ENCODE data around the gene CSTF2. TPM values are rescaled to one million over a fixed set of nuclear protein-coding genes. Genes with fewer than 3 reads are reported as not detected.
"Not testable (repeated sequence)": the region's sequence is repeated elsewhere in the genome, so short reads cannot be mapped to it uniquely, and the experiment has no call there.

The CSTF2 gene, protein sequence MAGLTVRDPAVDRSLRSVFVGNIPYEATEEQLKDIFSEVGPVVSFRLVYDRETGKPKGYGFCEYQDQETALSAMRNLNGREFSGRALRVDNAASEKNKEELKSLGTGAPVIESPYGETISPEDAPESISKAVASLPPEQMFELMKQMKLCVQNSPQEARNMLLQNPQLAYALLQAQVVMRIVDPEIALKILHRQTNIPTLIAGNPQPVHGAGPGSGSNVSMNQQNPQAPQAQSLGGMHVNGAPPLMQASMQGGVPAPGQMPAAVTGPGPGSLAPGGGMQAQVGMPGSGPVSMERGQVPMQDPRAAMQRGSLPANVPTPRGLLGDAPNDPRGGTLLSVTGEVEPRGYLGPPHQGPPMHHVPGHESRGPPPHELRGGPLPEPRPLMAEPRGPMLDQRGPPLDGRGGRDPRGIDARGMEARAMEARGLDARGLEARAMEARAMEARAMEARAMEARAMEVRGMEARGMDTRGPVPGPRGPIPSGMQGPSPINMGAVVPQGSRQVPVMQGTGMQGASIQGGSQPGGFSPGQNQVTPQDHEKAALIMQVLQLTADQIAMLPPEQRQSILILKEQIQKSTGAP
- 6.1 TPM for total RNA-seq
- long read RNA-seq, transcript CSTF2-201 (14 exons, 1,958 nt), result major isoform, 8 of 10 reads
- long read RNA-seq, partial matches to known transcripts, result 1 of 10 reads
- long read RNA-seq, other reads (novel, unspliced or antisense), result 1 of 10 reads

DNA sequence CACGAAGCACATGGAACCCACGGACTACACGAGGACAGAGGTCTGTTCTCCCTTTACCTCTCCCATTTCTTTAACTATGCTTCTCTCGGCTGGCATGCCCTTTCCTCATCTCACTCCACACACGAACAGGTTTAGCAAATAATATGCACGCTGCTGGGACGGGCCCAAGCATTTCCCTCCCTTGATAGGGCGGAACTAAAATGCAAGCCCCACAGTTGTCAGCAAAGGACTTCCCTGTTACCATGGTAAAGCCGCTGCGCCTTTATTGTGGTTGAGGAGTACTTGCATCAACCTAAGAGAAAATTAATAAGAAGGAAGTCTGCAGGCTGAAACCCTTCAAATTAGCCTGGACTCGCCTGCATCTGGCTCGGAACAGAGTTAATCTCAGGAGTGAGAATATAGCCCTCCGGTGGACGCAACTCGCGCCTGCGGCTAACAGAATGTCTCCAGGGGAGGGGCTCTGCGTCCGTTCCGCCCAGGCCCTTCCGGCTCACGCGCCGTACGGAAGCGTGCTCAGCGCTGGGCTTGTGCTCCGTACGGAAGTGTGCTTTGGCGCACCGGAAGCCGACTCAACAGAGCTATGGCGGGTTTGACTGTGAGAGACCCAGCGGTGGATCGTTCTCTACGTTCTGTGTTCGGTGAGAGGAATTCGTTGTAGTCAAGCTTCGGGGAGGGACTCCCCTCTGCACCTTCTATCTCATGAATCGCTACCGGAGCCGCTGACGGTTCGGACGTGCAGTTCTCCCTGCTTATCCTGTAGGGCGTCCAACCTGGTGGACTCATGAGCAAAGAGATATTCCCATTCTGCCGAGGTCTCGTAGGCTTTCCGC is at the start of gene CSTF2:
TSS of gene CSTF2 (plus strand) at position 555 of the 830 bp plus-strand sequence. CDS start at position 581, 26 bp downstream.
- ATAC-seq (ENCODE audit: poor library complexity) (peak; percentile 100), DNase-seq (peak; percentile 89)
- intact Hi-C loops (cut with DNase I), result no loop called here

DNA sequence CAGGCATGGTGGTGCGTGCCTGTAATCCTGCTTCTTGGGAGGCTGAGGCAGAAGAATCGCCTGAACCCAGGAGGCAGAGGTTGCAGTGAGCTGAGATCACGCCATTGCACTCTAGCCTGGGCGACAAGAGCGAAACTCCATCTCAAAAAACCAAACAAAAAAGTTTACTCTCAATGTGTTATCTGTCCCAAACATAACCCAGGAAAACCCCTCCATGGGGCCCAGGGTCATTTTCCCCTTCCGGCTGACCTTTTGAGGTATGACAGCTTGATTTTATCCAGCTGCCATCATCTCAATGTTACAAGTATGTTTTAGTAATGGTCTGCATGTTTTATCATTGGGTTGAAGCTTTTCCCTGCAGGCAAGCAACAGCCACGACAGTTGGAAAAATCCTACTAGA is 23.8 kb upstream of the CSTF2 start:
- DNase-seq; intact Hi-C loops (cut with DNase I); ATAC-seq (ENCODE audit: poor library complexity): not testable (repeated sequence)

DNA sequence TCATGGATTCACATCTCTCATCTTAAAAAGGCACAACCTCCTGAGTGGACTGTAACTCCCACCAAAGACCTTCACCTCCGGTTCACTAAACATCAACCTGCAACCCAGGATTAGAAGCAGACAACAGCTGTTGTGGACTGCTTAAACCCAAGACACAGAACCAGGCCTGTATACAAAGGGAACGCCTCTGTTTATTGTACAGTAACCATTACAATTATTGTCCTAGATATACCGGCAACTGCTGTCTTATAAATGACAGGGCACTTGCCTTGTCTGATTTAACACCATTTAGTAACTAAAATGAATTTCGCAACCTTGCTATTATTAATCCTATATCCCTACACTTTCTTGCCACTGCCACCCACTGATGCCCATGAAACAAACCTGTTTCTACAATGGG is 22.8 kb upstream of the CSTF2 start:
- DNase-seq (no peak), ATAC-seq (ENCODE audit: poor library complexity) (no peak)
- intact Hi-C loops (cut with DNase I), result no loop called here

DNA sequence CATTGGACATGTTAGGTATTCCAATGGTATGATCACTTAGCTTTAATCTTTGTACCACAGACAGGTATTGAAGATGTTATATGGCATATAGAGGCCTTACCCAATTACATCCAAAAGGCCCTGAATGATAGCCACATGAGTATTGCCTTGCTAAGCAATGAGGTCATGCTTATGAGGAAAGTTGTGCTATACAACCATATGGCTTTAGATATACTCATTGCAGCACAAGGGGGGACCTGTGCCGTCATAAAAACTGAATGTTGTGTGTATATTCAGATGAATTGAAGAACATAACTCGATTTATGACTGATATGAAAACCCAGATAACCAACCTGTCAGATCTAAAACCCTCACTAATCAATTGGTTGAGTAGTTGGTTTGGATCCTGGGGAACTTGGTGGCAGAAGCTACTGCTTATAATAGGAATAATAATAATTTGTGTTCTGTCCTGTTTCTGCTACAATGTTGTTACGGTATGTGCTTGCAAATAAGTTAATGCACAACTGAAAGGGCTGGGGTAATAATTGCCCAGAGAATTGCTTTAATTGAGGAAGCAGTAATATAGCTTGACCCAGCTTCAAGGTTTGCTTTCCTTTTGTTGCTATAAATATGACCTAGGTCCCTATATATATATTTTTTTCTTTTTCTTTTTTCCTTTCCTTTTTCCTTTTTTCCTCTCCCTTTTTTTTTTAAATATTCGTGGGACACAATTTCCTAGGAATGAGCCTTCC is 21.5 kb upstream of the CSTF2 start:
- ATAC-seq (ENCODE audit: poor library complexity) (no peak), DNase-seq (no peak)
- intact Hi-C loops (cut with DNase I), result no loop called here

DNA sequence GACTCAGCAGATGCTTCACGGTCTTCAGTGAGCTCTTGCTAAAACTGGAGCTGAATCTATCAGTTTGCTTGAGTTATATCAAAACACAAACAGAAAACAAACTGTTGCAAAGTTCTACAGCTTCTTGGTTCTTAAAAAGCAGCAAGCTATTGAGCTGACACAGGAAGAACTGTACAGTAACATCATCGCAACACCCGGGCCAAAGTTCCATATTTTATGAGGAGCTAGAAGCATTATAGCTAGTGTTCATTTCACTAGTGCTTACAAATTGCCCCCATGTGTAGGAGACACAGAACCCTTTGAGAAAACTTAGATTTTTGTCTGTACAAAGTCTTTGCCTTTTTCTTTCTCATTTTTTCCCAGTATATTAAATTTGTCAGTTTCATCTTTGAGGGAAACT is 17.3 kb upstream of the CSTF2 start:
- intact Hi-C loops (cut with DNase I), result no loop called here
- no peak for ATAC-seq (ENCODE audit: poor library complexity)
- no peak for DNase-seq

DNA sequence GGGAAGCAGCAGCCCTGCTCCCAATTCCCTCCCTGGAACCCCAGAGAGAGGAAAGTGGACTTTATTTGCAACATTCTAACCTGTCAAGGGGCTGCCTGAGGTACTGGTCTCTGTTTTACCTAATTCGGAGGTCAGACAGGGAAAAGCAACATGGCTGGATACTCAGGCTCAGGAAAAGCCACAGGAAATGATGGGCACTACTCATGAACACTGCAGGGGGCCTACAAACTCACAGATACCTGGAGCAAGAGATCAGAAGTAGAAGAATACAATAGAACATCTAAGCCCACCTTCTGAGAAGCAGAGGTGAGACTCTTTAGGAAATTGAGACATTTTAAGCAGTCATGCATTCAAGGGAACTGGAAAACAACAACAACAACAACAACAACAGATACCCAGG is 15.4 kb upstream of the CSTF2 start:
- DNase-seq (no peak), ATAC-seq (ENCODE audit: poor library complexity) (no peak)
- intact Hi-C loops (cut with DNase I), result no loop called here

DNA sequence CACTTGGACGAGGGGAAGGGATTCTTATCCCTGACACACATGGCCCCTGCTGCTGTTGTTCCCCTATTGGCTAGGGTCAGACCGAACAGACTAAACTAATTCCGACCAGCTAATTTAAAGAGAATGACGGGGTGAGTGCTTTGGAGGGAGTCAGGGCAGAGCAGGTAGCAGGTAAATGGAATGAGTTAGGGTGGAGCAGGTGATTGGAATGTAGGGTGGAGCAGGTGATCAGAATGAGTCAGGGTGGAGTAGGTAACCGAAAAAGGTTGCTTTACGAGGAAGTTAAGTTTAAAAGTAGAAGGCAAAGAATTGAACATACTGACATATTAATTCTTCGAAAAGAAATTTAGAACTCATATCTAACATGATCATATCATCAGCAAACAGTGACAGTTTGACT is 11.9 kb upstream of the CSTF2 start:
- ATAC-seq (ENCODE audit: poor library complexity); DNase-seq; intact Hi-C loops (cut with DNase I): not testable (repeated sequence)

DNA sequence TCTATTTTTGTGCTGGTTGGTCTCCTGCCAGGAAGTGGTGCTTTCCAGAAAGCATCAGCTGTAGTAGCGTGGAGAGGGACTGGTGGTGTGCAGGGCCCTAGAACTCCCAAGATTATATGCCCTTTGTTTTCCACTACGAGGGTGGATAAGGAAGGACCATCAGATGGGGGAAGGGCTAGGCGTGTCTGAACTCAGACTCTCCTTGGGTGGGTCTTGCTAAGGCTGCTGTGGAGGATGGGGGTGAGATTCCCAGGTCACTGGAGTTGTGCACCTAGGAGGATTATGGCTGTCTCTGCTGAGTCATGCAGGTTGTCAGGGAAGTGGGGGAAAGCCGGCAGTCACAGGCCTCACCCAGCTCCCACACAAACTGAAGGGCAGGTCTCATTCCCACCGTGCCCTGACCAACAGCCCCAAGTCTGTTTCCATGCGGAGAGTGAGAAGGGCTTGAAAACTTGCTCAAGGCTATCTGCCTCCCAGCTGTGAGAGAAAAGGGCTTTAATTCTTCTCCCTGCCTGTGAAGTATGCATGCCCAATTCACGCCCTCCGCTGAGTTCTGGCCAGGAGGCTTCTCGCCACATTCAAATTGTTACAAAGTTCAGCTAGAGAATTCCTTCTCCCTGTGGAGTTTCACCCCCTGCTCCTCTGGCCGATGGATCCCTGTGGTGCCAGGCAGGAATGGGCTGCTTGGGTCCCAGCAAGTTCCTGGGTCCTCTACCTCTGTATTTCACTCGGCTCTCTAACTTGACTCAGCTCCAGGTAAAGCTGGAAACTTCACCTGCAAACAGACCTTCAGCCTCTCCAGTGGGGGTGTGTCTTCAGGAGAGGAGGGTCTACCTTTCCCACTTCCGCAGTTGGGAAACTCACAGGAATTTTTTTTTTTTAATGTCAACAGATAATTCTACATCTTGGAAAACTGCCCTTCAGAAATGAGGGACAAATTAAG is 7.7 kb upstream of the CSTF2 start:
- ATAC-seq (ENCODE audit: poor library complexity) (no peak), DNase-seq (no peak)
- intact Hi-C loops (cut with DNase I), result no loop called here

DNA sequence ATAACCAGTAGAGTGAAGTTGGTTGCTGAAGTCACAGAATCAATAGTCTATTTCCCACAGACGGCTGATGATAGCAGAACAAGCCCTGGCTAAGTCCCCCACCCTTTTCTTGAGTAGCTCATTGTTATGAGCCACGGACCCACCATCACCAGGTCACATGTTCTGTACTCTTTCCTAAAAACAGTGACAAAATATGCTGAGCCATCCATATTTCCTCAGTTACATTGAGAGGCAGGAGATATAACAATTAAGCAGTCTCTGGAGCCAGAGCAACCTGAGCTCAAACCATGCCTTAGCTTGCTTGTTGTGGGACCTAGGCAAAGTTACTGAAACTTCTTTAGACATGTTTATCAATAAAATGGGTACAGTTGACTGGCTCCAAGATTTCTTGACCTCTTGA is 2.9 kb upstream of the CSTF2 start:
- DNase-seq (no peak), ATAC-seq (ENCODE audit: poor library complexity) (no peak)
- intact Hi-C loops (cut with DNase I), result no loop called here

DNA sequence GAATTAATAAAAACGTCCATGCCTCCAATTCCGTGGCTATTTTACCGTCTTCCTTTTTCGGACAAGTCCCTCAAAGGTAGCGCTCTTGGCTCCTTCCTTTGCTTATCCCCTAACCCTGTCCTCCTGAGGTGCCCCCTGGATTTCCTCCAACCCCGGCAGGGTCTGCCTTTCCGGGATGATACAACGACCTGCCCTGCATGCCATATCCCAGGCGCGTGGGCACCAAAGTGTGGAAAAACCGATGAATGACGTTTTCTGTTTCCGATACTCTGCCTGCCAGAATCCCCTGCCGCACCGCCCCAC is 706 bp upstream of the CSTF2 start:
- DNase-seq, result peak; percentile 36
- ATAC-seq (ENCODE audit: poor library complexity), result no peak
- intact Hi-C loops (cut with DNase I), result no loop called here

DNA sequence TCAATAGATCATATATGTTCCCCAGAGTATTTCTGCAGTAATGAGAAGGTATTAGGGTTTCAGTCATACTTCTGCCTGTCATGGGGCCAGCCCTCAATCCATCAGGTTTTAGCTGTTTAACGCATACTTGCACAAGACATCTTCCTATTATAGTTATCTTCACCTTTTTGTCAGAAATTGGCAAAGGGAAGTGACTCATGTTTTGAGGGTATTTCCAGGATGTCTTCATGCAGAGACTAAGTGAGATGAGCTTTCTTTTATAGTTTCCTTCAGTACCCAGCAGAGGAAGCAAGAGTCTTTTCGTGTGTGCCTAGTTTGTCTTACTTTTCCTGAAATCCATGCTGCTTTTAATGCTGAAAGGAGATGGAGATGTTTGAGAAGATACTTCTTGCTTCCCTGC is 9.5 kb downstream of the CSTF2 start:
- DNase-seq (no peak), ATAC-seq (ENCODE audit: poor library complexity) (no peak)
- intact Hi-C loops (cut with DNase I), result no loop called here

DNA sequence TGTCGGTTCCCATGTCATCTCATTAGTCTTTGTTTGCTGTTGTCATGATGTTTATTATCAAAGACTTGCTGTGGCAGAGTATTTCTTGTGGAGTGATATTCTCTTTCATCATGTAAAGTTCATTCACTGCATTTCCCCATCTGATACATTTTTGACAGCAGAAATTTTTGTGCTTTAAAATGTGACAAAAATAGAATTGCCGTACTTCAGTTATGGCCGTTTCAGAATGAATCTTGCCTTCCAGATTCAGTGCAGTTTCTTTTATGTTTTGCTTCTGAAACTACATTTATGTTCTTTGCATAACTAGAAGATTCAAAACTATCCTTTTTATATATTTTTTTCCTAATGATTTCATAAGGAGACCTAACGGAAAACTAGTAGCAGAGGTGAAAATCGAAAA is 10.0 kb downstream of the CSTF2 start:
- no peak for DNase-seq
- intact Hi-C loops (cut with DNase I), result no loop called here
- no peak for ATAC-seq (ENCODE audit: poor library complexity)

DNA sequence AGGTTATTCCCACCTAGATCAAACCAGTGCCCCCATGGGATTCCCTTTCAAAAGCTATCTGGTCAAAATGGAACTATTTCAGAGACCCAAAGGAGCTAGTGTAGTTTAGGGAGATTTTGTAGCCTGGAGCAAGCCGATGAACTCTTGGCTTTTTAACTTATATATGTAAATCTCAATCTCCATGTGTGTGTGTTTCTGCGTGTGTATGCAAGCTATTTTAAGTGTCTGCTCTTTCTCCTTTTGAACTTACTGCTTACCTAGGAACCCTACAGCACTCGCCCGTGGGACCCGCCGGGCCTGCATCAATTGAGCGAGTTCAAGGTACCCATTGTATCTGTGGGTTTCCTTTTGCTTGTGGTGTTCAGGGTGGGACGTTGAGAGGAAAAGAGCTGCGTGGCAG is 10.4 kb downstream of the CSTF2 start:
- no peak for DNase-seq
- intact Hi-C loops (cut with DNase I), result no loop called here
- ATAC-seq (ENCODE audit: poor library complexity), result no peak

DNA sequence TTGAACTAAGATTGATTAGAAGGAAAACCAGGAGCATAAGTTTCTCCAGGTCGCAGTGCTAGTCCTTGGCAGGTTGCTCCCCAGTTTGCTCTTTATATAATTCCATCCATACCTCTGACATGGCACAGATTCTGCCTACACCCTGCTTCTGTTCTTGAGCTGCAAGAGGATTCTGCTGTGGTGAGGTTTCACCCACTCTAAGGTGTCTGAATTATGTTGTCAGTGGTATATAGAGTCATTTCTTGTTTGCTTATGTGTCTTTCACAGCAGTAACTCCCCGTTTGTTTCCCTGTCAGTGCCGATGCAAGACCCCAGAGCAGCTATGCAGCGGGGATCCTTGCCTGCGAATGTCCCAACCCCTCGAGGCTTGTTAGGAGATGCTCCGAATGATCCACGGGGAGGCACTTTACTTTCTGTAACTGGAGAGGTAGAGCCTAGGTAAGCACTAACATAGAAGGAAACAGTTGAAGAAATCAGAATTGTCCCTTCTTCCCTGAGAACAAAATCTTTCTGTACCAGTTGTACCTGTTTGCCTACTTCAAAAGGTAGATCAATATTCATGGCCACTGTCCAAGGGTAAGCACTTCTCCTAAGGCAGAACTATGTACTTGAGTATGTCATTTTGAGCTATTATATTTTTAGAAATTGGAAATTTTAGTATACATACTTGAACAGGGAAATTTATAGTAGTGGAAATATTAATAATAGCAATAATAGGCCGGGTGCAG is 11.2 kb downstream of the CSTF2 start:
- intact Hi-C loops (cut with DNase I), result no loop called here
- ATAC-seq (ENCODE audit: poor library complexity) (no peak), DNase-seq (no peak)

DNA sequence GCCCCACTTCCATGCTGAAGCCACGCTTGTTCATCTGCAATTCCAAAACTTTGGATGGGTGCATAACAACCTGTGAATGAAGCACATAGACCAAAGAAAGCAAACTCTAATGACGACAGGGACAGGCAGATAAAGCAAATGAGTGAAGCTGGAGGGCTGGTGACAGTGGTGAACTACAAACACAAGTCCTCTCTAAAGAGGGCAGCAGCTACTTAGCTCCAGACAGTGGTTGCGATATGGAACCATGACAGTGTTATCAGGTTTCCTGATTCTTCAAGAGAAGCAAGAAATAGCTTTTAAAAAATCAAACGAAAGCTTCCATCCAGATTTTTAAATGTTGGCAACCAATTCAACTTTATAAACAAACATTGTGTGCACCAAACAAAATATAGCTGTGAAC is 30.1 kb downstream of the CSTF2 start:
- DNase-seq, result no peak
- no peak for ATAC-seq (ENCODE audit: poor library complexity)
- intact Hi-C loops (cut with DNase I), result no loop called here

DNA sequence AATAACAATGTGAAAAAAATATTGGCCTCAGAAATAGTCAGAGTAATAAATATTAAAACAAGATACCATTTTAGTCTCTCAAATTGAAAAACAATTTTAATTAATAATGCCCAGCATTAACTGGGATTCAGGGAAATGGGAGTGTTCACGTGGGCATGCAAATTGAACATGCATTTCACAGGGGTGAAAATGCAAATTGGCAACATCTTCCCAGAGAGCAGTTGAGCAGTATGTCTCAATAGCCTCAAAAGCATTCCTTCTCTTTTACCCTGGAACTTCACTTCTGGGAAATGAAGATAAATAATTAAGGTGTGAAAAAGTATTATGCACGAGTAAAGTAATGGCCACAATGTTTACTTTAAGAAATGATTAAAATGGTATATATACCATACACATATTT is 32.6 kb downstream of the CSTF2 start:
- DNase-seq (no peak), ATAC-seq (ENCODE audit: poor library complexity) (no peak)
- intact Hi-C loops (cut with DNase I), result no loop called here

DNA sequence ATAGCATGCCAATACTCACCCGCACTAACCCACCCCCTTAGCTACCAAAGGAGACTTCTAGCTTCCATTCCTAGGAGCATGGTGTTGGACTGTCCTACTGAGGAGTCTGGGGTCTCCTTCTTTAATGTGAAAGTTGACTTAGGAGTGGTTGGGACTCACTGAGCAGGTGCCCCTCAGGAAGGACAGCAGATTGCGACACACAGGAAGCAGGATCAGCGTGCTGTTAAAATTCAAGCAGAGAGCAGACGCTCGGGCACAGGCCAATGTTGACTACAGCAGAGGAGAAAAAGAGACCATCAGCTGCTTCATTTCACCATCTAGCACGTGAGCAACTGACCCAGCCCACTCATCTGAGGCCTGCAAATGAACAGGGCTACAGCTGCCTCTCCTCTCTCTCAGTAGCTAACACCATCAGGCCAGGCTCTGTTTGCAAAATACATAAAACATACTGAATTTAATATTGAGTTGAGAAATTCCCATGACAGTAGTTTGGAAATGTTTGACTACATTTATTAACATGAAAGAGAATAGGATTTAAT is 43.2 kb downstream of the CSTF2 start:
- intact Hi-C loops (cut with DNase I), result no loop called here
- DNase-seq, result no peak
- ATAC-seq (ENCODE audit: poor library complexity), result no peak

Data from Right ventricle myocardium superior (tissue), 1 donor.